Hypothalamus (tissue), 51 donors: ENCODE results near the gene PRDM16.
A peak's percentile ranks its signal among the peaks of the same experiment; 100 is the strongest.
"Not testable (repeated sequence)": the region's sequence is repeated elsewhere in the genome, so short reads cannot be mapped to it uniquely, and the experiment has no call there.

Experiments
- DNase-seq, 51 donors: peaks; one replicate each; lab custom pipeline; 2025; lab: John Stamatoyannopoulos, UW

The PRDM16 gene

DNA sequence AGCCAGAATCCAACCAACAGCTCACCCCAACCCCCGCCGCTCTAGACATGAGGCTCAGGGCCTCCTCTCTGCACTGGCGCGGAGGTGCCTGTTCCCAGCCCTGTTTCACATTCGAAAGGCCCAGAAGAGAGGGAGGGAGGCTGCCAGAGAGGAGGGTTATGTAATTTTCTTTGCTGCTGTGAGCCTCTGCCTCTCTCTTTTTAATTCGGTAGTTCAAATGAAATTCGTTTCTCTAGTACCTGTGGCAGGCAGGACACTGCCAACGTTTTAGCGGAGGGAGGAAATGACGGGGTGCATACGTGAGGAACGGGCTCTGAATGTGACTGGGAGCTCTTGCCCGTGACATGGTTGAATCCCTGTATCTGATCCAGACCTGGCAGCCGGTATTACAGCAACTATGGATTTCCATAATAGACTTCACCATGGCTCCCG is 9.4 kb downstream of the PRDM16 start:
- peak in 17 of 51 donors; percentile 29 to 57 (median 44) for DNase-seq

DNA sequence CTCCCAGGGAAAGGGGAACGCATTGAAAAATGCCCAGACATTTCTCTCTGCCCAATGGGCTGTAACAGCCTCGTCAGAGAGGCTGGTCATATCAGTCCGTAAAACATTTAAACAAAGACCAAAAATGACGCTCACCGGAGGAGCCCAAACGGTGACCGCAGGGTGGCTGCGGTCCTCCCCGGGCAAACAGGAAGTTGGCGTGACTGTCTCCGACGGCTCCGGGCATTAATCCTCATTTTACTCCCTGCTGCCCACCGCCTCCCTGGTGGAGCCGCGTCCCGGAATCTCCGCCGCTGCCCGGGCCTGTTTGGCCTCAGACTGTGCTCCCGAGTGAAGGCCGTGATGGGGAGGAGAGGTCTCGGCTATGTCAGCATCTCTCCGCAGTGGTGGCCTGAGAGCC is 9.9 kb downstream of the PRDM16 start:
- DNase-seq = no peak

DNA sequence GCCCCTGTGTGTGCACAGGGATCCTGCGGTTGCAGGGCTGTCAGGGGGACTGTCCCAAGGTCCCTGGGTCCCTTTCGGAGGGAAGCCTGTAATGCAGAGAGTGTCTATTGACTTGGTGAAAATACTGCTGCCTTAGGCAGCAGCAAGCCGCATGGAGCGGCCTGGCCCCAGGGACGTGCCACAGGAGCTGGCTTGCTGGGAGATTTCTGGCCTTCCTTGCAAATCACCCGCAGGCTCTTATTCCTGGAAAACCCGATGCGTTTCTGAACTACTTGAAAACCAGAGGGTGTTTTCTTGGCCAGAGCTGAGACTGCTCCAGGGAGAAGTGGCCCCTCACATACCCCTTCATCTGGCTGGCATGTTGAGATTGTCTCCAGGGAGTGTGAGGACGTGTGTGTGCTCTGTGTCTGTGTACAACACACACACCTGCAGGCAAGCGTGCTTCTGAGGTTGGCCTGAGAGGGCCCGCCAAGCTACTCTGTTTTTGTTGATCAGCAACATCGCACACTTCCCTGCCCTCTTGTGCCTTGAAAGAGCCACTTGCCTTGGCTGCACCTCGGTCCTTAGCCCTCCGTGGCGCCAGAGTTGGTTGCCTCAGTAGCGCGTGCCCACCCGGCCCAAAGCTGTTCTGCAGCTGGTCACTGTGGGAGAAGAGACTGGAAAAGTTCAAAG is 10.5 kb downstream of the PRDM16 start:
- DNase-seq = no peak

DNA sequence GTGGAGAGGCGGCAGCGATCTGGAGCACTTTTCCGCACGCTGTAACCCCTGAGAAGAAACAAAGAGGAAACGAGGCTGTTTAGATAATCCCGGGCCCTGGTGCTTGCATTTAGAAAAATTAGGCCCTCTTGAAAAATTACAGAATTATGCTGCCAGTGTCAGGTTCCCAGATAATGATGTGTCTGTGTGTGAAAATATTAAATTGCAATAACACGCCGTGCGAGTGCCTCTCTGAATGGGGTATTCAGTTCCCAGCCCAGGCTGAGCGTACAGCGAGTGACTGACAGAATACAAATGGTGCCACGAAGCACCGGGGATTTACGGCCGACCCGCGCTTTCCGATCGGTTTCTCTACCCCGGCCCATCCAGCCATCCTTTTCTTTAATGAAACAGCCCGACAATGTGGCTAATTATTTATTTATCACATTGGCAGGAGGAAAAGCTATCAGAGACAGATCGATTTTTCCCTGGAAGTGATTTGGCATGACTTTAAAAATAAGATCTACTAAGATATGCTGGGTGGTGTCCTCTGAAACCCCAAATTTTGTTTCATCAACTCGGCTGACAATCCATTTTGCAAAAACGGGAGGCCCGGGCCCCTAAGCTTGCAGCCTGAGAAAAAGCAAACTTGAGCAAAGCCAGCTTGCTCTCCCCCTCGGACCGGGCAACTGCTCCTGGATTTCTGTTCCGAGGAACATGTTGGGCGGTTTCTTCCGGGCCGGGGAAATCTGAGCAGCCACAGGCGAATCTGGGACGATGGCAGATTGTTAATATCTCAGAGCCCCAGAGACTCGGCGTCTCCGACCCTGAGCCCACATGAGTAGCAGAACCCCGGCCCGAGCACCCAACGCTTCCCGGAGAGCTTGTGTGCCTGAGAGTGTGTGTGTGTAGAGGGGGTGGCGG is 11.3 kb downstream of the PRDM16 start:
- no peak for DNase-seq

DNA sequence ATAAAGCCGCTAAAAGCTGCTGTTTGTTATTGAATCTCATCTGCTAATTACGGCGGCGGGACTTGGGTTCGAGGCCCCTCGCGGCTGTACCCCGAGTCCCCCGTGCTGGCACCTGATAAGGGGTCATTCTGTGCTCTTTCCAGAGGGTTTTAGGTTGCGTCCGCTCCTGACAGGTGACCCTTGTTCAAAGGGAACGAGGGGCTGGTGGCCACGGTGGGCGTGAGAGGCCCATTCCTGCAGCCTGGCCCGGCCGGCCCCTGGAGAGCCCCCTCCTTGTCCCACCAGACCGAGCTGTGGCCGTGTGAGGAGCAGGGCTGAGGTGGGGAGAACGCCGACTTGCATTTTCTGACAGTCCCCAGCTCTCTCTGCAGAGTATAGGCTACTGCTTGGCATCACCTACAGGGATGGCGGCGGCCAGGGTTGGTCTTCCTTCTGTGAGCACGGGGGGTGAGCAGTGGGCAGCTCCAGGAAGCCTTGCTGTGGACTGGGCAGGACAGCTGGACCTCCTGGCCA is 12.2 kb downstream of the PRDM16 start:
- no peak for DNase-seq

DNA sequence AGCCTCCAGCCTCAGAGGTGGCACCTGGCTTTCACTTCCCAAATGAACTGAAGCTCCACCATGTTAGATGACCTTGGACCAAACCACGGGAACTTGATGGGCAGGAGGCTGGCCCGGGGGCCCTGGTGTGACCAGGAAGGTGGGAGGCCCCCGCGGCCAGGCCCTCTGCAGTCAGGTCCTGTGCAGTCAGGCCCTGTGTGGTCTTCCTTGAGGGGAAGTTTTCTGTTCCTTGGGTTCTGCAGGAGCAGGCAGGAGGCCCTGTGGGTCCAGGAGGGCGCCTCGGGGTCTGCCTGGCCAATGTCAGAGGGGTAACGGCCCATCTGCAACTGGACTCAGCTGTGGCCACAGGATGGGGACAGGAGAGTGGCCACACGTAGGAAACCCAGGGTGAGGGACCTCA is 13.0 kb downstream of the PRDM16 start:
- DNase-seq = no peak

DNA sequence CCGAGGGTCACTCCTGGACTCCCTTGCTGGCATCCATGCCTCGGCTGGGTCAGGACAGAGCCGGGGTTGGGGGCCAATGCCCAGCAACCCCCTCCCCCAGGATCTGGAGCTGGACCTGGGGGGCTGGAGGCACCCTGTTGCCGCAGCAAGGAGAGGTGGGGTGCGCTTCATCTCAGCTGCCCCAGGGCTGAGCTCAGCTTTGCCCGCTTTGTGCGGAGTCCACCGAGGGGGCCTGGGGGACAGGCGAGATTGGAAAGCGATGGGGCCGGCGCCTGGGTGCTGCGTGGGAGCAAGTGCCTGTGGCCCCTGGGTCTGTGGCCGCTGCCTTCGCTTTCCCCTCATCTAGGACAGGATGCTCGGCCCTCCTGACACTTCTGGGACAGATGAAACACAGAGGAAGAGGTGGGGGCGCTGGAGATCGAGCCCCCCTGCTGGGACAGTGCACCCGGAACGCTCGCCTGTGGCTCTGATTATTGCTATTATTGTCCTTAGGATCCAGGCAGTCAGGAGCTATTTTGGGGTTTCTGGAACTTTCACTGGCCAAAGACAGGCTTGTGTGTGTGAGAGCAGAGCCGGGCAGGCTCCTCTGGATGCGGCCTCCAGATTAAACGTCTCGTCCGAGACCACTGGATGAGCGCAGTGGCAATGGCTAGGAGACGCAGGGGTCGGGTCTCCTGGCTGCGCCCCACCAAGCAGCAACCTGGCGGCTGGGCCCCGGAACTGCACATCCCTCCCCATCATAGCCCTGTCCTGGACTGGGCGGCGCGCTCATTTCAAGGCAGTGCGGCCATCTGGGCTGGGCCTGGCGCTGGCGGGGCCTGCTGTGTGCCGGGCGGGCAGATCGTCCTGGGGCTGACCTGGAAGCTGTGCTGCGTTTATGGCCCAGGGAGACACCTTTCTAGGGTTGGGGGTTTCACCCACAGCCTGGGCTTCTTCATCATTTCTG is 13.8 kb downstream of the PRDM16 start:
- DNase-seq = no peak

DNA sequence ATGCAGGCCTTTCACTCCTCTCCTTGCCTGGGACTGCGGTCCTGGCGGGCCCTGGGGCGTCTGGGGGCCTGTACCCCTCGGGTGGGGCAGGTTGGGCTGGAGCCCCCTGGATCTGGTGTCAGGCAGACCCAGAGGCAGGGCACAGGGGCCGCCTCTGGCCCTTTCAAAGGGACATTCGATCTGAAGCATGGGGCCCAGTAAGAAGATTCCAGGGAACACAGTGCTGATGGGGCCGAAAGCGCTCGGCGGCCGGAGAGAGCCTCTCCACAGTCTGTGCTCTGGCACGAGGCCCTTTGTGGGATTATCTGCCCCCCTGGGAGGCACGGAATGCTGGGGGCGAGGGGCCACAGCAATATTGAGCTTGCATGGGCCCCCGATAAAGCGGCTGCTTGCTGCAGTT is 15.2 kb downstream of the PRDM16 start:
- no peak for DNase-seq

DNA sequence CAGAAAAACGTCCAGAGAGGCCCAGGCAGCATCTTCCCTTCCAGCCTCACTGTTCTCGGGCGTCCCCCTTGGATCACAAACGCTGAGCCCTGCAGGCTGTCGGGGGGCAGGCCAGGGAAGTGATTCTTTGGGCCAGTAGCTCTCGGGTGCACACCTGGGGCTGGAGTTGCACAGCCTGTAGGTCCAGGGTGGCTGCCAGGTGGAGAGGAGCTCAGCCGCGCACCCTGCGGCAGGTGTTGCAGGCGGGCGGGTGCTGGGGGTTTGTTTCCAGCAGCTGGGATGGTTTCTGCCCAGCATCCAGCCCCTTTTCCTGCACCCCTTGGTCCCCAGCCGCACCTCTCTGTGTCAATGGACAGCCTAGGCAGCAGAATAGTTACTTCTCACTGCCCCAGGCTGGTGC is 15.7 kb downstream of the PRDM16 start:
- DNase-seq = no peak

DNA sequence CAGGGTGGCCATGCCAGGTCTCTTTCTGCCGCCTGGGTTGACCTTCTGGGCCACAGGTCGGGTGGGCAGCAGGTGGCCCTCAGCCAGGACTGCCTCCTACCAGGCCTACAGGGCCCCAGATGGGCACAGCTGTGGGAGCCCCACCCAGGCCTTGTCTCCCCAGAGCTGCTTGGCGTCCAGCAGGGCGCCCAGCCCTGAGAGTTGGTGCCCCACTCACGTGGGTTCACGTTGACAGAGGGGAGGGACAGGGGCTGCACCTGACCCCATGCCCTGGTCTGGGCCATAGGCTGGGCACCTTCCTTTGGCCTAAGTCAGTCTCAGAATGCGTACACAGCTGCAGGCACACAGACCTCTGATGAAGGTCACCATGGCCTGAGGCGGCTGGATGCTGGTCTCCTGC is 16.7 kb downstream of the PRDM16 start:
- DNase-seq = no peak

DNA sequence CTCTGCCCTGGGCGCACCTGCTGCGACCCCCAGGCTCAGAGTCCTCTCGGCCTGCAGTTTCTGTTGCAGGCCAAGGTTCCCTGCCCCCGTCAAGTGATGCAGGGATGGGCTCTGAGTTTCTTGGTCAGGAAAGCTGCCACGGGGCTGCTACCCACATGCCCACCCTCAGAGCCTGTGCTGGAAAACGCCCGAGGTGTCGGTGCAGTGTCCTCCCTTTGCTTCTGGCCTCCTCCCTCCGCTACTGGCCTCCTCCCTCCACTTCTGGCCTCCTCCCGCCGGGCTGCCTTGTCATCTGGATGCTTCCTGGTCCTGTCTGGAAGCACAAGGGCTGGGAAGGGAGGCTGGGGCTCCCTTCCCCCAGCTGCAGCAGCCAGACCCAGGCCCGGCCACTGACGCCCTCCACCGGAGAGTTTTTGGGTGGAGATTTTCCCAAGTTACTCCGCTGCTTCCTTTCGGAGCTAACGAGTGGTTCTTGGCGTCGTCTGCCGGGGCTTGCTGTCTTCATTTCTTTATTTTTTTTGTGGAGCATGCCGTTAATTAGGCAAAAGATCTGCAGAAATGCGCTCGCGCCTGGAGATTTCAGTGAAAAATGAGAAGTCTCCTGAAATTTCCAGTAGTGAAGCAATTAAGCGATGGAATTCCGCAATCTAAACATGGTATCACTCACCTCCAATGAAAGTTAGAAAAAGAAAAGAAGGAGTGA is 17.4 kb downstream of the PRDM16 start:
- DNase-seq = no peak

DNA sequence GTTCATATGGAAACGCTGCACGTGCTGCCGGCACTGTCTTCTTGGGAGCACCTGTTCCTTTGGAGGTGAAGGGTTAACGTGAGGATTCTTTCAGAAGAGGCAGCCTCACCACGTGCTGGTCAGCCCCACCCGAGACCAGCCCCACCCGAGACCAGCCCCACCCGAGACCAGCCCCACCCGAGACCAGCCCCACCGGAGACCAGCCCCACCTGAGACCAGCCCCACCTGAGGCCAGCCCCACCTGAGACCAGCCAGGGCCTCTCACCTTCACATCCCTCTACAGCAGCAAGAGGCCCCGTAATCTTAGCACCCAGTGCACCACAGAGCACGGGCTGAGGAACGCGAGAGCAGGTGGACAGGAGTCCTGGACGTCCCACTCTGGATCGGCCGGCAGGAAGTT is 18.0 kb downstream of the PRDM16 start:
- DNase-seq = no peak

DNA sequence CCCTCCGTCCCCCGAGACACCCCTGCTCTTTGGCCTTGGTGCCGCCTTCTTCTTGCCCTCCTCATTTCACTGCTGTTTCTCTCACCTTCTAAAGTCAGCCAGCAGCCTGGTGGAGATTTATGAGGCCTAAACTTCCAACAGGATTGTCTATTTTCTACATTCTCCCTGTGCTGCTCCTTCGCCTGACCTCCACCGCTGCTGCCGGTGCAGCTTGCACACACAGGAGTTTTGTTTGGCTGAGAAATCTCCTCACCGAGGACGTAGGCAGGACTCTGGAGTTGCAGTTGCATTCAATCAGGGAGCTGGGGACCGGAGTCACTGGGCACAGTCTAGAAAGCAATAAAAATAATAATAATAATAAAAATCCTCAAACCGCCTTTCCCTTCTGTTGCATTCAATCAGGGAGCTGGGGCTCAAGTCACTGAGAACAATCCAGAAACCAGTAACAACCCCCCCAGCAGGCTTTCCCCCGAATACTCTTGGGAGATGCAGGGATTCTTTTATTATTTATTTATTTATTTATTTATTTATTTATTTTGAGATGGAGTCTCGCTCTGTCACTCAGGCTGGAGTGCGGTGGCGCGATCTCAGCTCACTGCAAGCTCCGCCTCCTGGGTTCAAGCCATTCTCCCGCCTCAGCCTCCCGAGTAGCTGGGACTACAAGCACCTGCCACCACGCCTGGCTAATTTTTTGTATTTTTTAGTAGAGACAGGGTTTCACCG is 19.1 kb downstream of the PRDM16 start:
- DNase-seq = not testable (repeated sequence)

DNA sequence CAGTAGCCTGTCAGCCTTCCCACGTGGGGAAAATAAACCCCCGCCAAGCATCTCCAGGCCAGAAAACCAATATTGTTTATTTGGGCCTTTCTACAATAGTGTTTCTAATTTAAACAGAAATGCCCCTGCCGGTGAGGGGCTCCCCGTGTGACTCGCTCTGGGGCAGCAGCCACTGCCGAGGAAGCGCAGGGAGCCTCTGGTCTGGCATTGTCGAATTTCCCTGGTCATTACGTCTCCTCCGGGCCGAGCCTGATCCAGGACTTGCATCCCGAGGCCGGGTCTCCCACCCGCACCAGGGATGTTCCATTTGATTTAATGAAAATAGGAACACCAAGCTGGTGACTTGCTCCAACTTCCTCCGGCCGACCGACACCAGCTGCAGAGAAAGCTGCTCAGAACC is 20.5 kb downstream of the PRDM16 start:
- DNase-seq = no peak

DNA sequence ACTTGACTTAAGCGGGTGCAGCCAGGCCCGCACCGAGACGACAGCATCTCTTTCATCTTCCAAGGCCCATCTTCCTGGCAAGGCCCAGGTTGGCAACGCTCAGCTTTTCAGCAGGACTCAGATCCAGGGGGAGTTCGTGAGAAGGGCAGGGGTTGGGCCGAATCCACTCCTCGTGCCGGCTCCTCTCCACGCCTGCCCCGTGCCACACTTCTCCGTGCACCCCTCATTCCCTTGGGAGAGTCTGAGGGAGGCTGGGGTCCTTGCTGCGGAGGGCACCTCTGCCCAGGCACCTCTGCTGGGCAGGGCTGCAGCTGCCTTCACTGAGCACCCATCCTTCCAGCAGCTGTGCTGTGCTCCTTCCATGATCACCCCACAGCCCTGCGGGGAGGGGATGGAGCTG is 22.3 kb downstream of the PRDM16 start:
- no peak for DNase-seq

DNA sequence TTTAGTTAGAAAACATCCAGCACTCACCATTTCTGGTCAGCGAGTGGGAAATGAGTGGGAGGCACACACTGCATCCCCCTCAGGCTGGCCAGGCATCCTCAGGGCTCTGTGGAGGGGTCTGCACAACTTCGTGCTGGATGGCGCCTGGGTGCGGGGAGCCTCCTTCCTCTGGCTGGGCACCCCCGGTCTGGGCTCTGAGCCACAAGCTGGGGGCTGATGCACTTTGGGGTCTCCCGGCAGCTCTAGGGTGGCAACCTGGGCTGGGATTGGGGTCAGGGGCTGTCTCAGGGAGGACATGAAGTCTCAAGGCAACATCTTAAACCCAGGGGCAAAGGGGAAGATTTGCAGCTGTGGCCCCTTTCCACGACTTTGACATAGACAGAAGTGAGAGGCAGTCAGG is 23.5 kb downstream of the PRDM16 start:
- DNase-seq = no peak

DNA sequence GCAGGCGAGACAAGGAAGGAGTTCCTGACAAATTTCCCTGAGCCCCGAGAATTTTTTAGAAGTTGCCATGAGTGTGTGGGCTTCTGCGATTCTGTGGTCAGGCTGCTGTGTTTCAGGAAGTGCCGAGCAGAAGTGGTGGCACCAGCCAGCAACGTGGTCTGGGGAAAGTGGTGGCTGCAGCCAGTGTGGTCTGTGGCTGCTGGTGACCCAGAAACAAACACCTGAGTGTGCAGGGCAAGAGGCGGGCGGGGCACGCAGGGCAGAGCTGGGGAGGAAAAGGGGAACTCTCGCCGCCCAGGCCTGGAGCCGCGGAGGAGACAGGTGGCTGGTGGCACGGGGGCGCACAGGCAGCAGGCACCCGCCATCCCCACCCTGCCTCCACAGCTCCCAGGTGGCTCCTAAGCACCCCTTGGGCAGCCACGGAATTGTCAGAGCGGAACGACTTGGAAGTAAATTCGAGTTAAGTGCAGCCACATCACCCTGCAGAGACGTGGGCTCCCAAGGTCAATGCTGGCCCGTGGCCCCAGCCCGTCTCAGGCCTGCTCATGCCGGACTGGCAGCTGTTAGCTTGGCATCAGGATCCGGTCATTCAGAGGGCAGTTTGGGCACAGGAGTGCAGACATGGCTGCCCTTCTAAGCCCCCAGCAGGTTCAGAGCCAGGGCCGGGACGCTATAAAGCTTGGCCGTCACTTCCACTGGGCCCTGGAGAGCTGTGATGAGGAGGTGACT is 25.1 kb downstream of the PRDM16 start:
- no peak for DNase-seq

DNA sequence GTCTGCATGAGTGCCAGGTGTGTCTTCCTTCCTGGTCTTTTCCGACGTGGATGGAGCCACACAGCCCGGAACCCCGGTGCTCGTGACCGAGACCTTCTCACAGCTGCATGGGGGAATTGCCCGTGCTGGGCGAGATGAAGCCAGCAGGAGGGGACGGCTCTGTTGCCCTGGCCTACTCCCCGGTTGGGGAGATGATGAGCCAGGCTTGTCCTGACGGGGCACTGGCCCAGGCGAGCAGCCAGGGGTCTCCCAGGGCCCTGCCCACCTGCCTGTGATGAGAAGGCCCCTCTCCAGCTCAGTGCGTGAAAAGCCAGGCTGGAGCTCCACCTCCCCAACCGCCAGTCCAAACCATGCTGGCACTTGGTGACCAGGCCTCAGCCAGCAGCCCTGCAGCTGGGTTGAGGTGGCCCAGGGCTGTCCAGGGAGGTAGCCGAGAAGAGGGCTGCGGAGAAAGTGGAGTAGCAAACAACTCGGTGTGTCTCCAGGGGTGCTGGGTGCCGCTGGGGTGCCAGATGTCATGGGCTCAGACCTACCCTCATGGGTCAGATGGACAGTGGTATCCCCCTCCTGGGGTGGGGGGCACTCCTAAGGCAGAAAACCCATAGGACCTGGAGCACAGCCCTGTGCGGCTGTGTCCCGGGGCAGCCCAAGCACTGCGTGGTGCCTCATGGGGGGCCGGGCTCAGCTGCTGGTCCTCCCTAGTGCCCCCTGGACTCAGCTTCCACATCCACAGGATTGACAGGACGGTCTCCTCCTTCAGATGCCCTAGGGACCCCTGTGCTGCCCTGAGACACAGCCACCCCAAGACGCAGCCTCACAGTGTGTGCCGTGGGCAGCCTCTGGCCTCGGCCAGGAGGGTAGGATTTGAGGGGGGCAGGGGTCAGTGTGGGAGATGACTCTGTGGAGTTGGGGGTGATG is 26.1 kb downstream of the PRDM16 start:
- no peak for DNase-seq
